GM06990 (cell line): ENCODE measurements around the gene H3-3A.

Experiments
- DNase-seq: peaks from one replicate; pipeline ENCODE4 v3.0.0-alpha.2; 2011; ENCODE audit not compliant: insufficient read length; ENCODE audit errors: extremely low read depth
- H3K27me3 ChIP-seq: replicated peaks from 2 replicates; pipeline ENCODE4 v1.6.0; 2011; ENCODE audit warnings: low read length; ENCODE audit not compliant: control insufficient read depth, insufficient read depth
- H3K36me3 ChIP-seq: 2 replicates; pipeline ENCODE4 v1.5.1; 2011; ENCODE audit warnings: low read length; ENCODE audit not compliant: control insufficient read depth, insufficient read depth
- H3K4me3 ChIP-seq: replicated peaks from 2 replicates; pipeline ENCODE4 v1.5.1; 2011; ENCODE audit warnings: low read depth, mild to moderate bottlenecking, control low read depth, low read length
- CTCF ChIP-seq: IDR thresholded peaks from 2 replicates; pipeline ENCODE4 v1.5.1; 2011; ENCODE audit warnings: low read length, control low read depth, mild to moderate bottlenecking, inconsistent platforms; ENCODE audit not compliant: insufficient read depth, poor library complexity, severe bottlenecking

The H3-3A gene

GRCh38 chr1:226111098-226111882, 48.8 kb downstream of the H3-3A start:
- DNase-seq, result no peak
- no peak for TF ChIP-seq CTCF

GRCh38 chr1:226111883-226112261, 49.4 kb downstream of the H3-3A start:
- no peak for DNase-seq
- no peak overlapping the region for H3K4me3 ChIP-seq

More at GRCh38 chr1:226111098-226111882, 48.8 kb downstream of the H3-3A start:
- Histone ChIP-seq H3K27me3 (no peaks in the 10 kb centered on the region), H3K4me3 (peak overlapping the region; percentile 69), H3K36me3 (no peaks in the 10 kb centered on the region)

GRCh38 chr1:226112626-226113025, 50.1 kb downstream of the H3-3A start:
- Histone ChIP-seq H3K27me3 (no peaks in the 10 kb centered on the region), H3K4me3 (no peak overlapping the region), H3K36me3 (no peaks in the 10 kb centered on the region)
- no peak for DNase-seq
- no peak for TF ChIP-seq CTCF

More at GRCh38 chr1:226111883-226112261, 49.4 kb downstream of the H3-3A start:
- no peak for TF ChIP-seq CTCF
- Histone ChIP-seq H3K27me3 (no peaks in the 10 kb centered on the region), H3K36me3 (no peaks in the 10 kb centered on the region)

GRCh38 chr1:226116673-226117072, 54.2 kb downstream of the H3-3A start:
- Histone ChIP-seq H3K4me3 (no peak overlapping the region), H3K36me3 (no peaks in the 10 kb centered on the region), H3K27me3 (no peaks in the 10 kb centered on the region)
- no peak for TF ChIP-seq CTCF
- no peak for DNase-seq

GRCh38 chr1:226117330-226117729, 54.8 kb downstream of the H3-3A start:
- Histone ChIP-seq H3K4me3 (no peak overlapping the region), H3K36me3 (no peaks in the 10 kb centered on the region), H3K27me3 (no peaks in the 10 kb centered on the region)
- no peak for TF ChIP-seq CTCF
- no peak for DNase-seq

GRCh38 chr1:226118357-226118756, 55.8 kb downstream of the H3-3A start:
- no peak overlapping the region for H3K4me3 ChIP-seq
- TF ChIP-seq CTCF, result no peak
- no peaks in the 10 kb centered on the region for H3K27me3 ChIP-seq
- H3K36me3 ChIP-seq, result no peaks in the 10 kb centered on the region
- DNase-seq, result no peak
